GM06990 (cell line): ENCODE measurements around the gene PPP4R4.

Experiments
- DNase-seq: peaks from one replicate; pipeline ENCODE4 v3.0.0-alpha.2; 2011; ENCODE audit not compliant: insufficient read length; ENCODE audit errors: extremely low read depth
- H3K27me3 ChIP-seq: replicated peaks from 2 replicates; pipeline ENCODE4 v1.6.0; 2011; ENCODE audit warnings: low read length; ENCODE audit not compliant: control insufficient read depth, insufficient read depth
- H3K36me3 ChIP-seq: 2 replicates; pipeline ENCODE4 v1.5.1; 2011; ENCODE audit warnings: low read length; ENCODE audit not compliant: control insufficient read depth, insufficient read depth
- H3K4me3 ChIP-seq: replicated peaks from 2 replicates; pipeline ENCODE4 v1.5.1; 2011; ENCODE audit warnings: low read depth, mild to moderate bottlenecking, control low read depth, low read length
- TF ChIP-seq, protein P1 (sequence below): IDR thresholded peaks from 2 replicates; pipeline ENCODE4 v1.5.1; 2011; ENCODE audit warnings: low read length, control low read depth, mild to moderate bottlenecking, inconsistent platforms; ENCODE audit not compliant: insufficient read depth, poor library complexity, severe bottlenecking

Gene PPP4R4

DNA sequence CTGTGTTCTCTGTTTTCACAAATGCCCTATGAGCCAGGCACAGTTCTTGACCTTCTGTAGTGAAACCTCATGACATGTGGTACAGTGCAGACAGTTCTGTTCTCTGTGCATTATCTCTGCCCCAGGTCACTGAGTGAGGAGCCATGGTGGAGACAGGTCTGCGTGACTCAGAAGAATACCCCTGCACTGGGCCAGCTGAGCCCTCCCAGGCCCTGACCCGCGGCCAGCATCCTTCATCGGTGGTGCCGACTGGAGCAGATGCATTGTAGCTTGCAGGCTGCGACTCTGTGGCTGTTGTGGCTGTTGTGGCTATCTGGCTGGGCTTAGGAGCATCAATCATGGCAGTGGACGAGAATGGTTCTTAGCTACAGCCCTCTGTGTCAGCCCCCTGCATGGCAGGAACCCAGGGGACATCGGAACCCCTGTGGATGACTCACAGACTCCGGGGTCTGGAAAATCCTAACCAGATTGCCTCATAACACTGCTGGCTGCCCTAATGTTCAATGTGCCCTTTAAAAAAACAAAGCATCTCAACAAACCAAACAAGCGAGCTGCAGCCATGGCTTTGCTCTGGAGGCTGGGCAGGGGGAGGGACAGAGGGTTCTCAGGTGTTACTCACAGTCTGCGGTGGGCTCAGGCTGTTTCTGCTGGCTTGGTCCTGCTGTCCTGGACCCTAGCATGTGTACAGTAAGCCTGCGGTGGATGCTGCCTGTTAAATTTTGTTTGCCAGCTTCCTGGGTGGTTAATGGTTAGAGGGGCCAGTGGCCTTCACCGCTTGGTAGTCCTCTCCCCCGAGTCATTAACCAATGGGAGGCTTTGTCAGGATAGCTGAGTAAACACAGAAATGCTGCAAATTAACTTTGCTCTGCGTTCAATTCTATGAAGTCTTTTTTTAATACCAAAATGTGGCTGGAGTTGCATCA is 148.8 kb downstream of the PPP4R4 start, which contains the start of gene SERPINA6:
Gene SERPINA6, minus strand, starts transcription at position 689 of the 923 bp plus-strand sequence. CDS start 8,688 bp downstream, outside the sequence.
- Histone ChIP-seq H3K27me3 (no peaks in the 10 kb centered on the region), H3K4me3 (no peak within 1 kb of the TSS), H3K36me3 (no peaks in the 10 kb centered on the region)
- no peak for DNase-seq
- TF ChIP-seq, protein P1, sequence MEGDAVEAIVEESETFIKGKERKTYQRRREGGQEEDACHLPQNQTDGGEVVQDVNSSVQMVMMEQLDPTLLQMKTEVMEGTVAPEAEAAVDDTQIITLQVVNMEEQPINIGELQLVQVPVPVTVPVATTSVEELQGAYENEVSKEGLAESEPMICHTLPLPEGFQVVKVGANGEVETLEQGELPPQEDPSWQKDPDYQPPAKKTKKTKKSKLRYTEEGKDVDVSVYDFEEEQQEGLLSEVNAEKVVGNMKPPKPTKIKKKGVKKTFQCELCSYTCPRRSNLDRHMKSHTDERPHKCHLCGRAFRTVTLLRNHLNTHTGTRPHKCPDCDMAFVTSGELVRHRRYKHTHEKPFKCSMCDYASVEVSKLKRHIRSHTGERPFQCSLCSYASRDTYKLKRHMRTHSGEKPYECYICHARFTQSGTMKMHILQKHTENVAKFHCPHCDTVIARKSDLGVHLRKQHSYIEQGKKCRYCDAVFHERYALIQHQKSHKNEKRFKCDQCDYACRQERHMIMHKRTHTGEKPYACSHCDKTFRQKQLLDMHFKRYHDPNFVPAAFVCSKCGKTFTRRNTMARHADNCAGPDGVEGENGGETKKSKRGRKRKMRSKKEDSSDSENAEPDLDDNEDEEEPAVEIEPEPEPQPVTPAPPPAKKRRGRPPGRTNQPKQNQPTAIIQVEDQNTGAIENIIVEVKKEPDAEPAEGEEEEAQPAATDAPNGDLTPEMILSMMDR, result no peak

DNA sequence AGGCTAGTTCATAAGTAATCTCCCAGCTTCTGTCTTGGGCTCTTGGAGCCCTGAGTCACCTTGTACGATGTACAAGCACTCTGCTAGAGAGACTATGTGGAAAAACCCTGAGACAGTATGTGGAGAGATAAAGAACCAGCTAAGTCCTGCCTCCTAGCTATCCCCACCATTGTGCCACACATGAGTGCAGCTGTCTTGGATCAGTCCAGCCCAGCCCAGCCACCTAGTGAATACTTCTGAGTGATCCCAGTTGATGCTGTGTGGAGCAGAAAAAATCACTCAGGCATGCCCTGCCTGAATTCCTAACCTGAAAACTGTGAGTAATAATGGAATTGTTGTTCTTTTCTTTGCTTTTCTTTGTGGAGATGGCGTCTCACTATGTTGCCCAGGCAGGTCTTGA is 154.1 kb downstream of the PPP4R4 start:
- Histone ChIP-seq H3K27me3 (no peaks in the 10 kb centered on the region), H3K4me3 (no peak overlapping the region), H3K36me3 (no peaks in the 10 kb centered on the region)
- TF ChIP-seq, protein P1, result no peak
- no peak for DNase-seq
